PC-3 (cell line): ENCODE results near the gene DHX16. TPM values are rescaled to one million over a fixed set of nuclear protein-coding genes. Genes with fewer than 3 reads are reported as not detected.

Experiments used
- ATAC-seq: fragments of 200-7000 bp; cut with Tn5 transposase; 2 replicates; pipeline ENCODE4 v1.9.1; 2020; ENCODE audit warnings: mild to moderate bottlenecking, moderate library complexity
- BruUV-seq: library from RNA; stranded (reverse); fragments of 400-500 nt; replicated peaks from 2 replicates; lab custom pipeline; 2021; lab: Mats Ljungman, UMichigan
- CTCF ChIA-PET: fragments of 300-600 bp; sonication (Branson Sonifier 250); formaldehyde crosslinking; loops from one replicate; lab custom pipeline; 2022; ENCODE audit warnings: antibody characterized with exemption; lab: Charles Lee
- POLR2A ChIA-PET: fragments of 300-600 bp; sonication (Branson Sonifier 250); formaldehyde crosslinking; loops from one replicate; lab custom pipeline; 2022; ENCODE audit warnings: antibody characterized with exemption; ENCODE audit not compliant: unreplicated experiment; lab: Charles Lee
- DNase-seq: peaks from one replicate; pipeline ENCODE4 v3.0.0-alpha.2; 2015
- H2AFZ ChIP-seq: fragments of 300-600 bp; sonication (generic); 2 replicates; pipeline ENCODE4 v1.6.0; 2016; ENCODE audit warnings: antibody characterized with exemption, low read length
- H3F3A ChIP-seq: fragments of 300-600 bp; sonication (generic); one replicate; pipeline ENCODE4 v1.6.0; 2017; ENCODE audit warnings: antibody characterized with exemption, low read length, control low read depth, mild to moderate bottlenecking; ENCODE audit not compliant: unreplicated experiment
- H3K27ac ChIP-seq: fragments of 300-600 bp; sonication (generic); 2 replicates; pipeline ENCODE4 v1.5.1; 2016; ENCODE audit warnings: mild to moderate bottlenecking, low read length
- H3K27me3 ChIP-seq: fragments of 300-600 bp; sonication (generic); 2 replicates; pipeline ENCODE4 v1.6.1; 2016; ENCODE audit warnings: low read length, mixed read lengths
- H3K36me3 ChIP-seq: fragments of 300-600 bp; sonication (generic); 2 replicates; pipeline ENCODE4 v1.6.1; 2016; ENCODE audit warnings: low read depth, mixed run types, low read length, mixed read lengths
- H3K4me1 ChIP-seq: fragments of 300-600 bp; sonication (generic); 2 replicates; pipeline ENCODE4 v1.5.1; 2016; ENCODE audit warnings: low read length; ENCODE audit not compliant: insufficient read depth
- H3K4me2 ChIP-seq: fragments of 300-600 bp; sonication (generic); 2 replicates; pipeline ENCODE4 v1.6.0; 2016; ENCODE audit warnings: low read length
- H3K4me3 ChIP-seq: fragments of 300-600 bp; sonication (generic); 2 replicates; pipeline ENCODE4 v1.5.1; 2016; ENCODE audit warnings: mild to moderate bottlenecking, low read length, mixed read lengths
- H3K79me2 ChIP-seq: fragments of 300-600 bp; sonication (generic); 2 replicates; pipeline ENCODE4 v1.6.1; 2017; ENCODE audit warnings: low read length, mixed read lengths
- H3K9ac ChIP-seq: fragments of 300-600 bp; sonication (generic); 2 replicates; pipeline ENCODE4 v1.6.0; 2016; ENCODE audit warnings: mild to moderate bottlenecking, low read length
- H3K9me2 ChIP-seq: fragments of 300-600 bp; sonication (generic); replicated peaks from 2 replicates; pipeline ENCODE4 v1.6.1; 2016; ENCODE audit warnings: mixed run types, low read length, mixed read lengths
- H3K9me3 ChIP-seq: fragments of 300-600 bp; sonication (generic); 2 replicates; pipeline ENCODE4 v1.6.1; 2016; ENCODE audit warnings: low read length, mixed read lengths
- H4K20me1 ChIP-seq: fragments of 300-600 bp; sonication (generic); 2 replicates; pipeline ENCODE4 v1.6.1; 2016; ENCODE audit warnings: low read length, mixed read lengths
- CTCF ChIP-seq: fragments of 300-600 bp; sonication (generic); conservative IDR thresholded peaks from 2 replicates; pipeline ENCODE4 v1.5.1; 2017; ENCODE audit warnings: antibody characterized with exemption, low read depth, mild to moderate bottlenecking, low read length
- EZH2 ChIP-seq: fragments of 300-600 bp; sonication (generic); IDR thresholded peaks from one replicate; pipeline ENCODE4 v1.6.1; 2017; ENCODE audit warnings: antibody characterized with exemption, mild to moderate bottlenecking, low read length; ENCODE audit not compliant: unreplicated experiment
- EZH2phosphoT487 ChIP-seq: fragments of 300-600 bp; sonication (generic); IDR thresholded peaks from 2 replicates; pipeline ENCODE4 v1.6.1; 2018; ENCODE audit warnings: mild to moderate bottlenecking, antibody characterized with exemption, low read length, borderline replicate concordance
- intact Hi-C: fragments of 100-400 bp; cut with micrococcal nuclease; formaldehyde crosslinking; loops from 2 replicates; pipeline ENCODE4 v1.9.0; 2023
- total RNA-seq: library from RNA; depleted of rRNA; stranded (reverse); fragments of >200 nt; gene quantifications from 2 replicates; pipeline ENCODE4 v1.2.3, GENCODE V29; 2014

DHX16 gene
- total RNA-seq, 1 experiment from 2014 or later: 50.0 TPM

- H3K4me2 ChIP-seq: peak overlapping the region; percentile 99; the same call in 1 of the 2 replicates
- H3F3A ChIP-seq: peaks cover 27% of the 10 kb centered on the region
- ChIA-PET POLR2A (interaction anchor here (0.6 to 0.7 kb wide), 2 partner anchors 11 to 12 kb away, joined by 3 to 7 read pairs; no protein-coding TSS in a partner anchor), CTCF (interaction anchor here (0.6 to 1.9 kb wide), 5 partner anchors 13 to 127 kb away, joined by 3 to 6 read pairs (median 4); no protein-coding TSS in a partner anchor)
- intact Hi-C loops: no loop called here
- H4K20me1 ChIP-seq: peaks cover 42% of the 10 kb centered on the region
- peaks cover 60% of the 10 kb centered on the region for H3K79me2 ChIP-seq
- peaks cover 30% of the 10 kb centered on the region for H3K4me1 ChIP-seq
- no peak overlapping the region for H2AFZ ChIP-seq
- DNase-seq (peak; percentile 45), ATAC-seq (0 out of 2 replicates have a peak, but pooled peaks have one; percentile 5)
- H3K4me3 ChIP-seq: no peak overlapping the region
- no peaks in the 10 kb centered on the region for H3K9me3 ChIP-seq
- H3K27me3 ChIP-seq: no peaks in the 10 kb centered on the region
- peaks cover 42% of the 10 kb centered on the region for H3K36me3 ChIP-seq
- no TSS peak for BruUV-seq
- H3K27ac ChIP-seq: no peak overlapping the region
- TF ChIP-seq EZH2: no peak
- TF ChIP-seq CTCF: peak; percentile 68
- H3K9ac ChIP-seq: no peak overlapping the region
- H3K9me2 ChIP-seq: no peaks in the 10 kb centered on the region
Measured at GRCh38 chr6:30612213-30612612, 60.6 kb downstream of the DHX16 start.

GRCh38 chr6:30611856-30612194, 61.0 kb downstream of the DHX16 start:
- peaks cover 30% of the 10 kb centered on the region for H3K4me1 ChIP-seq
- H3K79me2 ChIP-seq: peaks cover 57% of the 10 kb centered on the region
- TF ChIP-seq EZH2 (no peak), EZH2phosphoT487 (no peak), CTCF (no peak)
- H4K20me1 ChIP-seq: peaks cover 42% of the 10 kb centered on the region
- no peaks in the 10 kb centered on the region for H3K27me3 ChIP-seq
- no peak overlapping the region for H3K4me3 ChIP-seq
- no peak overlapping the region for H2AFZ ChIP-seq
- no peaks in the 10 kb centered on the region for H3K9me3 ChIP-seq
- no peak overlapping the region for H3K9ac ChIP-seq
- DNase-seq (no peak), ATAC-seq (no peak)
- ChIA-PET CTCF (interaction anchor here (0.6 to 1.9 kb wide), 3 partner anchors 12 to 119 kb away, joined by 4 to 6 read pairs (median 5); no protein-coding TSS in a partner anchor), POLR2A (interaction anchor here (0.6 to 0.7 kb wide), 2 partner anchors 11 kb away, joined by 3 to 7 read pairs; no protein-coding TSS in a partner anchor)
- peaks cover 27% of the 10 kb centered on the region for H3F3A ChIP-seq
- H3K4me2 ChIP-seq: no peak overlapping the region
- intact Hi-C loops: no loop called here
- no TSS peak for BruUV-seq
- no peaks in the 10 kb centered on the region for H3K9me2 ChIP-seq
- H3K27ac ChIP-seq: no peak overlapping the region
- peaks cover 44% of the 10 kb centered on the region for H3K36me3 ChIP-seq

- POLR2A ChIA-PET: interaction anchor here (0.6 kb wide), 1 partner anchor 11 kb away, joined by 7 read pairs; no protein-coding TSS in a partner anchor
- H3F3A ChIP-seq: peaks cover 24% of the 10 kb centered on the region
- H3K4me3 ChIP-seq: no peak overlapping the region
- H3K27me3 ChIP-seq: no peaks in the 10 kb centered on the region
- no peak overlapping the region for H3K4me2 ChIP-seq
- no peak overlapping the region for H2AFZ ChIP-seq
- ATAC-seq (no peak), DNase-seq (no peak)
- H3K4me1 ChIP-seq: peaks cover 28% of the 10 kb centered on the region
- no peaks in the 10 kb centered on the region for H3K9me3 ChIP-seq
- H4K20me1 ChIP-seq: peaks cover 38% of the 10 kb centered on the region
- intact Hi-C loops: no loop called here
- no peaks in the 10 kb centered on the region for H3K9me2 ChIP-seq
- peaks cover 51% of the 10 kb centered on the region for H3K79me2 ChIP-seq
- TF ChIP-seq EZH2 (no peak), EZH2phosphoT487 (no peak), CTCF (no peak)
- no TSS peak for BruUV-seq
- H3K36me3 ChIP-seq: peaks cover 44% of the 10 kb centered on the region
- H3K9ac ChIP-seq: no peak overlapping the region
- CTCF ChIA-PET: interaction anchor here (0.6 to 1.9 kb wide), 3 partner anchors 12 to 119 kb away, joined by 4 to 6 read pairs (median 5); no protein-coding TSS in a partner anchor
- no peak overlapping the region for H3K27ac ChIP-seq
Measured at GRCh38 chr6:30611150-30611855, 61.5 kb downstream of the DHX16 start.
